Amniotic stem cell (primary cell): ENCODE results near the gene TBC1D23.
"Not testable (repeated sequence)": the region's sequence is repeated elsewhere in the genome, so short reads cannot be mapped to it uniquely, and the experiment has no call there.

Source experiments
- DNase-seq: peaks from one replicate; lab custom pipeline; 2025; lab: John Stamatoyannopoulos, UW

TBC1D23 gene

GRCh38 chr3:100256731-100257151, 4.1 kb upstream of the TBC1D23 start:
- no peak for DNase-seq

- DNase-seq, result no peak
Measured at GRCh38 chr3:100257586-100257985, 3.2 kb upstream of the TBC1D23 start.

- DNase-seq, result no peak
Measured at GRCh38 chr3:100260081-100260684, 609 bp upstream of the TBC1D23 start.

- DNase-seq, result no peak
Measured at GRCh38 chr3:100261485-100261903, 702 bp downstream of the TBC1D23 start.

- not testable (repeated sequence) for DNase-seq
Measured at GRCh38 chr3:100262925-100263324, 2.1 kb downstream of the TBC1D23 start.

- DNase-seq, result no peak
Measured at GRCh38 chr3:100263583-100263982, 2.8 kb downstream of the TBC1D23 start.

GRCh38 chr3:100264242-100264641, 3.5 kb downstream of the TBC1D23 start:
- DNase-seq, result no peak

GRCh38 chr3:100265016-100265415, 4.2 kb downstream of the TBC1D23 start:
- DNase-seq, result no peak

- DNase-seq, result no peak
Measured at GRCh38 chr3:100266531-100266930, 5.7 kb downstream of the TBC1D23 start.

GRCh38 chr3:100268156-100268555, 7.4 kb downstream of the TBC1D23 start:
- DNase-seq, result no peak

GRCh38 chr3:100269001-100269400, 8.2 kb downstream of the TBC1D23 start:
- DNase-seq, result no peak

- DNase-seq, result peak; percentile 75
Measured at GRCh38 chr3:100269410-100270214, 8.8 kb downstream of the TBC1D23 start.

GRCh38 chr3:100270215-100270583, 9.4 kb downstream of the TBC1D23 start:
- DNase-seq, result no peak

- no peak for DNase-seq
Measured at GRCh38 chr3:100271522-100271921, 10.7 kb downstream of the TBC1D23 start.

- DNase-seq, result not testable (repeated sequence)
Measured at GRCh38 chr3:100272797-100273611, 12.2 kb downstream of the TBC1D23 start.

GRCh38 chr3:100274361-100274760, 13.6 kb downstream of the TBC1D23 start:
- no peak for DNase-seq

- no peak for DNase-seq
Measured at GRCh38 chr3:100277255-100277800, 16.5 kb downstream of the TBC1D23 start.

GRCh38 chr3:100278910-100279309, 18.1 kb downstream of the TBC1D23 start:
- DNase-seq, result no peak

- no peak for DNase-seq
Measured at GRCh38 chr3:100288288-100288894, 27.6 kb downstream of the TBC1D23 start.

GRCh38 chr3:100289339-100289738, 28.5 kb downstream of the TBC1D23 start:
- no peak for DNase-seq

- DNase-seq, result no peak
Measured at GRCh38 chr3:100295089-100295488, 34.3 kb downstream of the TBC1D23 start.

- DNase-seq, result peak; percentile 12
Measured at GRCh38 chr3:100297784-100298183, 37.0 kb downstream of the TBC1D23 start.
